ENCODE results near the gene LENG8.
A peak's percentile ranks its signal among the peaks of the same experiment; 100 is the strongest.

The LENG8 gene

DNA sequence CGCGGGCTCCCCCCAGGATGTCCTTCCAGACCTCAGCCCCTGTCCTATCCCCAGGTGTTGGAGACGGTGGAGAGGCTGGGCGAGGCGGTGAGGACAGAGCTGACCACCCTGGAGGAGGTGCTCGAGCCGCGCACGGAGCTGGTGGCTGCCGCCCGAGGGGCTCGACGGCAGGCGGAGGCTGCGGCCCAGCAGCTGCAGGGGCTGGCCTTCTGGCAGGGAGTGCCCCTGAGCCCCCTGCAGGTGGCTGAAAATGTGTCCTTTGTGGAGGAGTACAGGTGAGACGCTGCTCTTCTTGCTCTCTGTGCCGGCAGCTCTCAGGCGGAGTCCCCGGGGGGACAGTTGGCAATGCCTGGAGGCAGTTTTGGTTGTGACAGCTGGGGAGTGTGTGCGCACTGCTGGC is 26.9 kb upstream of the LENG8 start:
- H3K27me3 ChIP-seq = no peaks in the 10 kb centered on the region
- H3K9me3 ChIP-seq = no peaks in the 10 kb centered on the region
- H3K4me3 ChIP-seq = no peak overlapping the region
- peaks cover 62% of the 10 kb centered on the region for H3K4me1 ChIP-seq
- H3K36me3 ChIP-seq = 0 out of 2 replicates have a peak, but pooled peaks cover 6% of the 10 kb centered on the region
- H4K20me1 ChIP-seq = no peaks in the 10 kb centered on the region
- no peak for TF ChIP-seq Cebpa-rat (IDR thresholded peaks at IDR 0.05)
- H3K4me2 ChIP-seq = no peak overlapping the region
- H3K9ac ChIP-seq = no peak overlapping the region
- H3K27ac ChIP-seq = no peak overlapping the region

DNA sequence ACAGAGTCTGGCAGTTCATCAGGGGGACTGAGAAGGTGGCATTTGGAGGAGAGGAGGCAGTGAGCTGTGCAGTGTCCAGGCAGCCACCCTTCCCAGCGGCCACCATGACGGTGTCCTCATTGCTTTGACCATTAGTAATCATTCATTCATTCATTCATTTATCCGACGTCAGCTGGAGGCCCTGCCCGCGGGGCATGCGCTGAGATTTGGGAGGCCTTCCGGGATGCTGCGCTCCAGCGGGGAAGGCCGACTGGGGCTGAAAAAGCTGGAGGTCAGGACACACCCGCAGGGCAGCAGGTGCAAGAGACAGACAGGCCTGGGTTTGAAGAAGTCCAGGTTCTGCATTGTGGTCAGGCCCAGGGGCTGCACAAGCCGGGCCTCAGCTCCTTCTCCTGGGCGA is 24.8 kb upstream of the LENG8 start:
- peaks cover 53% of the 10 kb centered on the region for H3K4me1 ChIP-seq
- no peak overlapping the region for H3K9ac ChIP-seq
- peaks cover 12% of the 10 kb centered on the region; the same call in 1 of the 2 replicates for H3K36me3 ChIP-seq
- TF ChIP-seq Cebpa-rat (IDR thresholded peaks at IDR 0.05) = no peak
- H3K27me3 ChIP-seq = no peaks in the 10 kb centered on the region
- H3K9me3 ChIP-seq = no peaks in the 10 kb centered on the region
- H3K4me3 ChIP-seq = no peak overlapping the region
- no peaks in the 10 kb centered on the region for H4K20me1 ChIP-seq
- no peak overlapping the region for H3K27ac ChIP-seq
- no peak overlapping the region for H3K4me2 ChIP-seq

DNA sequence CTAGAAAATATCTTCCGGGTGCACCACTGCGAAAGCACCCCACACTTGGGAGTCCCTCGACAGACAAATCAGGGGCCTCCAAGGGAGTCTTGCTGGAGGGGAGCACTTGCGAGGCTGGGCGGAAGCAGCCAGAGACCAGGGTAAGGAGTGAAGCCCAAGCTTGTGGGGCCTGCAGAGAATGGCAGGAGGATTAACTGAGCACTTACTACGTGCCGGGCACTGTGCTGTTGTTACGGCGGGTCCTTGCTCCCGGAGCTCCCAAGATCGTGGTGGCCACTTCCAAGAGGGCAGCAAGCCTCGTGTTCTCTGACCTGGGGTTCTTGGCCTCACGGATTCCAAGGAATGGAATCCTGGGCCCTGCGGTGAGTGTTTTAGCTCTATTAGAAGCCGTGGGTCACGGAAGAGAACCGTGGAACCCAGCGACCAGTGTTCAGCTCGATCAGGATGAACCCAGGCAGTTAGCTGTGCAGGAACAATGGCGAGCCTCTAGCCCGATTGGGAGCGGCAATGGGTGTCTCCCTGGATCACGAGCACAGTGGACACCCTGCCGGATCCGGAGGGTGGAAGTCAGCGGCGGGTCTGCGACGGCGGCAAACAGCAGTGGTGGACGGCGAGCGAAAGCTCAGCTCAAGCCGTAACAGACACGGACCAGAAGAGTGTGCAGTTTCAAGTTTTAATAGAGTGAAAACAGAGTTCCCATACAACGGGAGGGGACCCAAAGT is 24.2 kb upstream of the LENG8 start:
- no peak overlapping the region for H3K27ac ChIP-seq
- H3K4me1 ChIP-seq = peaks cover 53% of the 10 kb centered on the region
- no peaks in the 10 kb centered on the region; the same call in 1 of the 2 replicates for H4K20me1 ChIP-seq
- no peak overlapping the region for H3K9ac ChIP-seq
- no peak overlapping the region for H3K4me2 ChIP-seq
- no peak for TF ChIP-seq Cebpa-rat (IDR thresholded peaks at IDR 0.05)
- no peak overlapping the region for H3K4me3 ChIP-seq
- no peaks in the 10 kb centered on the region for H3K9me3 ChIP-seq
- no peaks in the 10 kb centered on the region for H3K27me3 ChIP-seq
- H3K36me3 ChIP-seq = peaks cover 12% of the 10 kb centered on the region; the same call in 1 of the 2 replicates

DNA sequence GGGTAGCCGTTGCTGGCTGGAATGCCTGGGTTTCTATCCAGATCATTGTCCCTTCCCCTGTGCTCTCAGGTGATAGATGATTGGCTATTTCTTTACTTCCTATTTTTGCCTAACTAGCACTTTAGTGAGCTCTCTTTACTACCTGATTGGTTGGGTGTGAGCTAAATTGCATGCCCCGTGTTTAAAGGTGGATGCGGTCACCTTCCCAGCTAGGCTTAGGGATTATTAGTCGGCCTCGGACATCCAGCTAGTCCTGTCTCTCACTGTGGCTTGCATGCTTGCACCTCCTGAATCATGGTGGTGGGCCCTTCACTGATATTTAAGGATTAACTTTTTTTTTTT is 23.6 kb upstream of the LENG8 start:
- H3K4me1 ChIP-seq = peaks cover 53% of the 10 kb centered on the region
- no peaks in the 10 kb centered on the region for H3K9me3 ChIP-seq
- H3K9ac ChIP-seq = no peak overlapping the region
- no peak for TF ChIP-seq Cebpa-rat (IDR thresholded peaks at IDR 0.05)
- H3K27ac ChIP-seq = no peak overlapping the region
- H3K4me3 ChIP-seq = no peak overlapping the region
- H4K20me1 ChIP-seq = no peaks in the 10 kb centered on the region; the same call in 1 of the 2 replicates
- peaks cover 12% of the 10 kb centered on the region; the same call in 1 of the 2 replicates for H3K36me3 ChIP-seq
- H3K27me3 ChIP-seq = no peaks in the 10 kb centered on the region
- H3K4me2 ChIP-seq = no peak overlapping the region

DNA sequence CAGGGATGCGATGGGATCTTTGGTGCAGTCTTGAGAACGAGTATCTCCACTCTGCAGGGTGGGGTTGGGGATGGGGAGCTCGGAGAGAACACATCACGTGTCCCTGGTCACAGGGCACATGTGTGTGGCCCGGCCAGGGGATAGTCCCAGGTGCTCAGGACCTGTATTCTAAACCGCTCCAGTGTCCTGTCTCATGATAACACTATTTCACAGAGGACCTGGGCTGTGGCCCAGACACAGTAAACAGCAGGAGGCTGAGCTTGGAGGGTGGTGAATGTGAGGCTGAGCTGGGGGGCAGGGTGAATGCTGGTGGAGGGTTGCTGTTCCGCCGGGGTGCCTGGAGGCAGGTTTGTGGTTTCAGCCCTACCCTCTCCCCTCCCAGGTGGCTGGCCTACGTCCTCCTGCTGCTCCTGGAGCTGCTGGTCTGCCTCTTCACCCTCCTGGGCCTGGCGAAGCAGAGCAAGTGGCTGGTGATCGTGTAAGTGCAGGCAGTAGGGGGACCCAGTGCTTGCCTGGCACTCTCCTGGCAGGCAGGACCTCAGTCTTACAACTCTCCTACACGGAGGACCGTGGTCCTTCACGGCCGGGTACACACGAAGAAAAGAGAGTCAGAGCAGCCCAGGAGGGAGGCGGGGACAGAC is 22.6 kb upstream of the LENG8 start:
- peaks cover 53% of the 10 kb centered on the region for H3K4me1 ChIP-seq
- no peaks in the 10 kb centered on the region for H3K27me3 ChIP-seq
- peaks cover 12% of the 10 kb centered on the region; the same call in 1 of the 2 replicates for H3K36me3 ChIP-seq
- no peak for TF ChIP-seq Cebpa-rat (IDR thresholded peaks at IDR 0.05)
- H4K20me1 ChIP-seq = peaks cover under 1% of the 10 kb centered on the region
- H3K27ac ChIP-seq = peak overlapping the region; percentile 78
- no peaks in the 10 kb centered on the region for H3K9me3 ChIP-seq
- peak overlapping the region; percentile 76 for H3K4me2 ChIP-seq
- H3K9ac ChIP-seq = peak overlapping the region; percentile 57
- no peak overlapping the region for H3K4me3 ChIP-seq

DNA sequence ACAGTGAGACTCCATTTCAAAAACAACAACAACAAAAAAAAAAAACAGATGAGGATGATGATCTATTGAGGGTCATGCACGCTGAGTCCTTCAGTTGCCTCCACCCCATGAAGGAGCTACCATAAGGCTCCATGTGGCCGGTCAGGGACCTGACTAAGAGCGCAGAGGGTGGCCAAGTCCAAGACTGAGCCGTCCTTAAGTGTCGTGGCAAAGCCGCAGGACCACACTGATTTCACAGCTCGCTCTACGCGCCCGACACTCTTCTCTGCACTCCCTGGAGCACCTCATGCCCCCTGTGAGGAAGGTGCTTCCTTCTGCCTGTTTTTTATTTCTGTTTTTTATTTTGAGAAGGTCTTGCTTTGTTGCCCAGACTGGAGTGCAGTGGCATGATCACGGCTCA is 21.4 kb upstream of the LENG8 start:
- H3K9ac ChIP-seq = no peak overlapping the region
- no peaks in the 10 kb centered on the region for H3K9me3 ChIP-seq
- H3K4me2 ChIP-seq = peak overlapping the region; percentile 60
- H3K4me3 ChIP-seq = no peak overlapping the region
- no peak for TF ChIP-seq Cebpa-rat (IDR thresholded peaks at IDR 0.05)
- H4K20me1 ChIP-seq = peaks cover 12% of the 10 kb centered on the region
- no peaks in the 10 kb centered on the region for H3K27me3 ChIP-seq
- H3K27ac ChIP-seq = no peak overlapping the region
- peaks cover 50% of the 10 kb centered on the region for H3K4me1 ChIP-seq
- H3K36me3 ChIP-seq = peaks cover 13% of the 10 kb centered on the region; the same call in 1 of the 2 replicates

DNA sequence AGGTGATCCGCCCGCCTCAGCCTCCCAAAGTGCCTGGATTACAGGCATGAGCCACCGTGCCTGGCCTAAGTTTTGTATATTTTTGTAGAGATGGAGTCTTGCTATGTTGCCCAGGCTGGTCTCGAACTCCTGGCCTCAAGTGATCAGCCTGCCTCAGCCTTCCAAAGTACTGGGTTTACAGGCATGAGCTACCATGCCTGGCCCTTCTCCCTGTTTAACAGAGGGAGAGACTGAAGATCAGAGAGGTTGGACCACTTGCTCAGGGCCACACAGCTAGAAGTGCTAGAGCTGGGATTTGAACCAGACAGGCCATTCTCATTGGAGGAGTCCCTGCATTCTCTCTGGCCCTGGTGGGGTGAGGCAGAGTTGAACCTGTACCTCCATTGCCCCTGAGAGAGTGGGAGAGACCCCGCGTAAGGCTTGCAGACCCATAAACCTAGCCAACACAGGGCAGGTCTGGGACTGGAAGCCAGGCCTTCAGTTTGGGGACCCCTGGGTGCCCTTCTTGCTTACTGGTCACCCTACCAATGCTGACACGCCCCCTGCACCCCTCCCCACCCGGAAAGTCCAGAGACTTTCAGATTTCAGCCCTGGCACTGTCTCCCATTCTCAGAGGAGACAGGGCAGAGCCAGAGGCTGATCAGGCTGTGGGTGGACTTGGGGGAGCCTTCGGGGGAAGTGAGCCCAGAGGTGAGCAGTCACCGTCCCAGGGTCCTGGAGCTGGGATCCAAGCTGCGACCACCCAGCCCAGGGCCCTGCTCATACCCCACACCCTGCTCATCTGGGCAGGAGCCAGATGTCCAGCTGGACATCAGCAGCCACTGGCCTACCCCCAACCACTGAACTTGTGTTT is 20.4 kb upstream of the LENG8 start:
- Histone ChIP-seq H3K36me3 (peaks cover 16% of the 10 kb centered on the region; the same call in 1 of the 2 replicates), H3K4me1 (peaks cover 50% of the 10 kb centered on the region), H3K27me3 (no peaks in the 10 kb centered on the region), H3K4me3 (no peak overlapping the region), H3K4me2 (peak overlapping the region; percentile 60; the same call in 1 of the 2 replicates), H3K27ac (no peak overlapping the region), H3K9me3 (no peaks in the 10 kb centered on the region), H3K9ac (no peak overlapping the region), H4K20me1 (peaks cover 12% of the 10 kb centered on the region)
- no peak for TF ChIP-seq Cebpa-rat (IDR thresholded peaks at IDR 0.05)

DNA sequence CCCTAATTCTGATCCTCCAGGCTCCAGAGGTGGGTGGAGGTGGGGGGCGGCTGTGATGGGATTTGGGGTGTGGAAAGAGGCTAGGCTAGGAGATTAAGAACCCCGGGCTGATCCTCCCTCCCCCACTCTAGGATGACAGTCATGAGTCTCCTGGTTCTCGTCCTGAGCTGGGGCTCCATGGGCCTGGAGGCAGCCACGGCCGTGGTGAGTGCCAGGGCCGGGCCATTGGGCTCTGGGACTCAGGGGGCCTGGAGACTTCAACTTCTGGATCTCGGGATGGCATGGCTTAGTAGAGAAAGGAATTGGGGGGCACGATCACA is 19.9 kb upstream of the LENG8 start:
- Histone ChIP-seq H3K4me2 (0 out of 2 replicates have a peak overlapping the region, but pooled peaks have one; percentile 89), H3K27ac (no peak overlapping the region), H3K36me3 (peaks cover 17% of the 10 kb centered on the region), H3K9me3 (no peaks in the 10 kb centered on the region), H3K27me3 (no peaks in the 10 kb centered on the region), H3K9ac (no peak overlapping the region), H3K4me3 (no peak overlapping the region), H3K4me1 (peaks cover 52% of the 10 kb centered on the region), H4K20me1 (peaks cover 12% of the 10 kb centered on the region)
- TF ChIP-seq Cebpa-rat (IDR thresholded peaks at IDR 0.05) = no peak

DNA sequence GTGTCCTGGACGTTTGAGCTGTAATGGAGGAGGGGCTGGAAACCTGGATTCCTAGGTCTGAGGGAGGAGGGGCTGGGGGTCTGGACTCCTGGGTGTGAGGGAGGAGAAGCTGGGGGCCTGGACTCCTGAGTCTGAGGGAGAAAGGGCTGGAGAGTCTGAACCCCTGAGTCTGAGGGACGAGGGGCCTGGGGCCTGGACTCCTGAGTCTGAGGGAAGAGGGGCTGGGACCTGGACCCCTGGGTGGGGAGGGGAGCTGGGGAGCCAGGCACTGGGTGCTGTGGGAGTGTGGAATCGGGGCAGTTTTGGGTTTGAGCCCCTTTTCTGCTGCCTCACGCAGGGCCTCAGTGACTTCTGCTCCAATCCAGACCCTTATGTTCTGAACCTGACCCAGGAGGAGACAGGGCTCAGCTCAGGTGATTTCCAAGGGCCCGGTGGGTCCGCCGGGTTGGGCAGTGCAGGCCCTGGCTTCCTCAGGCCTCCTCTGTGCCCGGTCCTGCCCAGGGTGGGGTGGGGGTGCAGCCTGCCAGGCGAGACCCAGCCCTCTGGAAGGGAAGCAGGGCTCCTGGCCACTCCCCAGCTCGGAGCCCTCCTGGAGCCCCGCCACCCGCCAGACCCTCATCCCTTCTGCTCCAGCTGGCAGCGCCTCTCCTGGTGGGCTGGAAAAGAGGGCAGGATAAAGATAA is 19.3 kb upstream of the LENG8 start:
- Histone ChIP-seq H3K9ac (0 out of 2 replicates have a peak overlapping the region, but pooled peaks have one; percentile 63), H3K4me1 (peaks cover 57% of the 10 kb centered on the region), H3K27me3 (no peaks in the 10 kb centered on the region), H3K9me3 (no peaks in the 10 kb centered on the region), H3K27ac (0 out of 2 replicates have a peak overlapping the region, but pooled peaks have one; percentile 13), H3K4me3 (peak overlapping the region; percentile 64; the same call in 1 of the 2 replicates), H3K36me3 (peaks cover 17% of the 10 kb centered on the region), H4K20me1 (peaks cover 12% of the 10 kb centered on the region), H3K4me2 (peak overlapping the region; percentile 89)
- no peak for TF ChIP-seq Cebpa-rat (IDR thresholded peaks at IDR 0.05)

Measured in BLaER1 (cell line).